Stimulated activated CD4-positive, alpha-beta T cell treated with anti-CD3 and anti-CD28 coated beads, Interleukin-4, amount 100 ng/mL, for 1 hour (primary cell): Measurements from ENCODE around the gene PARN.

ENCODE experiments used
- DNase-seq: peaks from one replicate; pipeline ENCODE4 v3.0.0-alpha.2; 2020

PARN gene

DNA sequence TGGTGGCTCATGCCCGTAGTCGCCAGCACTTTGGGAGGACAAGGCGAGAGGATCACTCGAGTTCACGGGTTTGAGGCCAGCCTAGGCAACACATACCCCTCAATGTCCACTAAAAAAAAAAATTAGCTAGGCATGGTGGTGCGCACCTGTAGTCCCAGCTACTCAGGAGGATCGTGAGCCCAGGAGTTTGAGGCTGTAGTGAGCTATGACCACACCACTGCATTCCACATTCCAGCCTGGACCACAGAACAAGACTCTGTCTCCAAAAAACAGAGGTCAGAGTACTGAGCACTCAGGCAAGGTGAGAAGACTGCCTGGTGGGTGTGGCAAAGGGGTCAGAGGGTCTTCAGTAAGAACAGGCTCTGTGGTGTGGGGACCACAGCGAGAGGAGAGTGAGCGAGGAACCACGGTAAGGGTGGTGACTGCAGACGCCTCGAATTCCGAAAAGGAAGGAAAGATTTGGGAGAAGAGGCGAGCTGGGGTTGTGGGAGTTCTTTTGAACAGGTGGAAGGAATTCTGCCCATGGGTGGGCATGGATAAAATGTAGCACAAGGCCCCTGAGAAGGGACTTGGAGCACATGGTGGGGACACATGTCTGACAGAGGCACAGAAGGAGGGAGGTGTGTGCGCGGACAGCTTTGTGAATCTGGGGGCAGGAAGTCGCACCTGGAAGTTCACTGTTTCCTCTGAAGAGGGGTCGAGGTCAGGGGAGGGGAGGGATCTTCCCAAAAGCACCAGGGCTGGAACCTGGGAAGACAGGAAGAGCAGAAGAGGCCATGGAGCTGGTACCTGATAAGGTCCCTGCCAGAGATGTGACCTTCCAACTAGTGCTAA is 134.6 kb downstream of the PARN start:
- DNase-seq = no peak

- DNase-seq = no peak
Observed at GRCh38 chr16:14494396-14494966, 135.6 kb downstream of the PARN start.

DNA sequence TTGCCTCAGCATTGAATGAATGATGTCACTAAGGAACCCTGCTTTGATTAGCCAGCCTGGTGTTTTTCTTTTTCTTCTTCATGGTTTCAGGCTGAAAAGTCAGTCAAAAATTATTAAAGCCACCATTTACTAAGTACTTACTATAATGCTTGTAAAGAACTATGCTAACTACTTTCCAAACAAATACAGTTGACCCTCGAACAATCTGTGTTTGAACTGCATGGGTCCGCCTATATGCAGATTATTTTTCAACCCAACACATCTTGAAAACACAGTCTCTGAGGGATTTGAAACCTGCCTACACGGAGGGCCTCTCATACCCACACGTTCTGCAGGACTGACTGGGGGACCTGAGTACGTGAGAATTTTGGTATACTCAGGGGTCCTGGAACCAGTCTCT is 136.3 kb downstream of the PARN start:
- no peak for DNase-seq

DNA sequence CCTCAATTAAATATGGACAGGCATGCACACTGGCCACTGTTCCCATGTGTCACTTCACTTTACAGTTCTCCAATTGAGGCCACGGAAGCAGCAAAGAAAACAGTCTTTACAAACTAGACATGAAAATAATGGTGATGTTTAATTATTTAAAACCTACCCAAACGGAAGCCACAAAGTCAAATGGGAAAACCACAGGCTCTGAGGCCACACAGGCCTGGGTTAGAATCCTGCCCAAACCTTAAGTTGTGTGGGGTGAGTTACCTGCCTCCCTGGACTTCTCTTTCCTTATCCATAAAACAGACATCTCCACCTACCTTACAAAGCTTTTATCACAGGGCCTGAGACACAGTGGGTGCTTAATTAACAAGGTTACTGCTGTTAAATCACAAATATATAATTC is 137.4 kb downstream of the PARN start:
- DNase-seq = no peak

GRCh38 chr16:14491861-14492529 is 138.1 kb downstream of the PARN start:
- DNase-seq = no peak

DNA sequence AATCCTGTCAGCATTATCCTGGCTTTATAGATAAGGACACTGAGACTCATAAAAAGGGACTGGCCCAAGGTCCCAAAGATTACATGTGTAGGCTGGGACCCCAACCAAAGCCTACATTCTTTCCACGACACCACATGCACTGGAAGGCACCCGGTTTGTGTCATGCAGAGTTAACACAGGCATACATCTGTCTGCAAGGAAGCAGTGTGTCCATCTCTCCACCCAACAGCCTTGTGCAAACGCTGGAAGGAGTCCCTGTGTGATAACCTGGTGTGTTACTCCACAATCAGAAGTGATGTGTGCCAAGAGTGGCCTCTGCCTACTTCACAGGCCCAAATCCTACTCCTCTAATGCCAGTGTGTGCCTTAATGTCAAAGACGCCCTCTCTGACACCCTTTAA is 139.8 kb downstream of the PARN start:
- DNase-seq = no peak

- DNase-seq = no peak
Observed at GRCh38 chr16:14489460-14489859, 140.6 kb downstream of the PARN start.

- no peak for DNase-seq
Observed at GRCh38 chr16:14487579-14487978, 142.5 kb downstream of the PARN start.

DNA sequence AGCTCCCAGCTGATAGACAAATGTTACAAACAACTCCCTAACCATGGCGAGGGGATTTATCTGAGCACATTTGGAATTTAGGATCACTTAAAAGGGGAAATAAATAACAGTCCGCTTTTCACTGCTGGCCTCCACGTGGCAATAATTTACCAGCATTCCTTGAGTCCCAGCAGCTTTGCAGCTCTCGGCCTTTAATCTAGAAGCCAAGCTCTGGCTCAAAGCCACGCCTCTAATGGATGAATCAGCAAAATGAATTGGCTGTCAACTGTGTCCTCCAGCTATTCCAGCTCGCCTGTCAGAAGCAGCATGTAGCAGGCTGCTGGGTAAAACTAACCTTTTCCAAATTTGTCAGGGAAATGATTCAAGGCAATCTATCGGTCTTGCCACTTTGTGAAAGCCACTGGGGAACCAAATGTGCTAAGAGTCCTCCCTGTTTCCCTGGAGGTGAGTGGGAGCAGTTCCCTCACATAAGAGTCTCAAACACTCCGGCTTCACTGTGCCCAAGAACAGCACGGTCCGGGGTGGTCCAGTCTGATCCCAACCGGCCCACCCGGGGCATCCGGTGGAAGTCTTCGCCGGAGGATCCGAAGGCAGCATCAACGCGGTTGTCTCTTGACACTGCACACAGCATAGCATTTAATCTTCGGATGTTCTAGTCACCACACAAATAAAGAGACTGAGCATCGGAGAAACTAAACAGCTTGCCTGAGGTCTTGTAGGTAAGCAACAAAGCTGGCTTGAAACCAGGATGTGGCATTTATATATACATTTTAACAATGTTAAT is 143.3 kb downstream of the PARN start:
- DNase-seq = no peak

DNA sequence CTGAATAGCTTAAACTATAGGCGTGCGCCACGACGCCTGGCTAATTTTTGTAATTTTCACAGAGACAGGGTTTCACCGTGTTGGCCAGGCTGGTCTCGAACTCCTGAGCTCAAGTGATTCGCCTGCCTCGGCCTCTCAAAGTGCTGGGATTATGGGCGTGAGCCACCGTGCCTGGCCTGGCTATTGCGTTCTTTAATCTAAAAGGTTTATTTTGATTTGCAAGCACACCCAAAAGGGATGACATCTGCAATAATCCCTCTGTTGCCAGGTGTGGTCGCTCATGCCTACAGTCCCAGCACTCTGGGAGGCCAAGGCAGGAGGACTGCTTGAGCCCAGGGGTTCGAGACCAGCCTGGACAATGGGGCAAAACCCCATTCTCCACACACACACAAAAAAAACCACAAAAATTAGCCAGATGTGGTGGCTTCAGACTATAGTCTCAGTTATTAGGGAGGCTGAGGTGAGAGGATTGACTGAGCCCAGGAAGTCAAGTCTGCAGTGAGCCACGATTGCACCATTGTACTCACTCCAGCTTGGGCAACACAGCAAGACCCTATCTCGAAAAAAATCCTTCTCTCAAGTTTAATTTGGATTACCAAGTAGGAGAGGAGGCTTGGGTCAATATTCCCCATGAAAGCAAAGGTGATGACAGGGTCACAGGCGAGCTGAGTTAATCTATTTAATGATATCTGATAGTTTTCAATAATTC is 144.1 kb downstream of the PARN start:
- no peak for DNase-seq

- DNase-seq = no peak
Observed at GRCh38 chr16:14485121-14485551, 144.9 kb downstream of the PARN start.

GRCh38 chr16:14483819-14484385 is 146.2 kb downstream of the PARN start:
- DNase-seq = no peak

DNA sequence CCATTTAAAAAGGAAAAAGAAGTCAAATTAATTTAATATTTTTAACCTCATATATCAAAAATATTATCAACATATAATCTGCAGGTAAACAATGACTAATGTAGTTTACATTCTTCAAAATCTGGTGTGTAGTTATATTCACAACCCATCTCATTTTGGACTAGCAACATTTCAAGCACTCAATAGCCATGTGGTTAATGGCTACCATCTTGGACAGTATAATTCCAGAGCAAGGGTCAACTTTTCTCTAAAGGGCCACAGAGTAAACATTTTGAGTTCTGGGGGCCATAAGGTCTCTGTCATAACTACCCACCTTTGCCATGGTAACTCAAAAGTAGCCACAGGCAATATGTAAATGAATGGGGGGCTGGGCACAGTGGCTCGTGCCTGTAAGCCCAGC is 153.9 kb downstream of the PARN start:
- DNase-seq = no peak

GRCh38 chr16:14475370-14476139 is 154.5 kb downstream of the PARN start:
- DNase-seq = no peak

- no peak for DNase-seq
Observed at GRCh38 chr16:14473488-14473887, 156.6 kb downstream of the PARN start.

- no peak for DNase-seq
Observed at GRCh38 chr16:14472357-14472756, 157.7 kb downstream of the PARN start.

DNA sequence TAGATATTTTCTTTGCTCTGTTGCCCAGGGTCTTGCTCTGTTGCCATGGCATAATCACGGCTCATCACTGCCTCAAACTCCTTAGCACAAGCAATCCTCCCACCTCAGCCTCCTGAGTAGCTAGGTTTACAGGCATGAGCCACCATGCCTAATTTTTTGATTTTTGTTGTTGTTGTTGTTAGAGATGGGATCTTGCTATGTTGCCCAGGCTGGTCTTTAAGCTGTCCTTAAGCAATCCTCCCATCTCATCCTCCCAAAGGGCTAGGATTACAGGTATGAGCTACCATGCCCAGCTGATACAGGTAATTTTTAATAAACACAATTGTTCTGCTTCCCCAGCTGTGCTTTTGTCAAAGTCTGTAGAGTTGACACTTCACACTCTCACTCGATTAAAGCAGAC is 159.3 kb downstream of the PARN start:
- DNase-seq = no peak

GRCh38 chr16:14465799-14466198 is 164.3 kb downstream of the PARN start:
- no peak for DNase-seq

GRCh38 chr16:14464796-14465195 is 165.3 kb downstream of the PARN start:
- no peak for DNase-seq

- DNase-seq = no peak
Observed at GRCh38 chr16:14464192-14464591, 165.9 kb downstream of the PARN start.

DNA sequence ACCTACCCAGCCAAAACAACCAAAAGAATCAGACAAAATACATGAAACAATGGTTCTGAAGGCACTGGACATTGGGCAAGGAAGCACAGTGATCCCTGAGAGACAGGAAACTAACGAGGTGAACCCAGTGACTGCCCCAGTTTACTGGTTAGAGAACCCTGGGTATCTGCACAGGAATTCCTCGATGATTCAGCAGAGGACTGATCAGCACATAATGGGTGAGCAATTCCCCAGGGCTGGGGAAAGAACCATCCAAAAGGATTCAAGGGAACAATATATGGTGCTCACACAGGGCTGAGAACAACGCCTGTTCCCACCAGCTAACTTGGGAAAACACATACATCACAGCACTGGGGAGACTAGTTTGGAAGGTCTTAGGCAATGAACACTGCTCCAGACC is 167.2 kb downstream of the PARN start:
- DNase-seq = no peak

- DNase-seq = no peak
Observed at GRCh38 chr16:14460726-14461125, 169.3 kb downstream of the PARN start.
